Dermis blood vessel endothelial cell (primary cell): ENCODE results near the gene TMEM170B. TPM values are rescaled to one million over a fixed set of nuclear protein-coding genes. Genes with fewer than 3 reads are reported as not detected.
"Not testable (repeated sequence)": the region's sequence is repeated elsewhere in the genome, so short reads cannot be mapped to it uniquely, and the experiment has no call there.

ENCODE experiments used
- DNase-seq: peaks from one replicate; pipeline ENCODE4 v3.0.0; 2010
- total RNA-seq: library from RNA; depleted of rRNA; stranded (reverse); fragments of >200 nt; gene quantifications from 2 replicates; pipeline ENCODE4 v1.2.3, GENCODE V29; 2014

Gene TMEM170B
- total RNA-seq, 1 donor from 2014 or later, result 2.4 TPM

GRCh38 chr6:11532097-11532496 lies 5.5 kb upstream of the TMEM170B start:
- DNase-seq, result no peak

DNA sequence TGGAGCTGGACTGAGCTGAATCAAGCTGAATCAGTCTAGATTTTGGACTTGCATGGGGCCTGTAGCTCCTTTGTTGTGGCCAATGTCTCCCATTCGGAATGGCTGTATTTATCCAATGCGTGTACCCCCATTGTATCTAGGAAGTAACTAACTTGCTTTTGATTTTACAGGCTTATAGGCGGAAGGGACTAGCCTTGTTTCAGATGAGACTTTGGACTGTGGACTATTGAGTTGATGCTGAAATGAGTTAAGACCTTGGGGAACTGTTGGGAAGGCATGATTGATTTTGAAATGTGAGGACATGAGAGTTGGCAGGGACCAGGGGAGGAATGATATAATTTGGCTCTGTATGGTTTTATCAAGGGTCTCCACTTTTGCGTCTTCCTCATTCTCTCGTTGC lies 3.0 kb upstream of the TMEM170B start:
- DNase-seq, result no peak

GRCh38 chr6:11535801-11536230 lies 1.7 kb upstream of the TMEM170B start:
- DNase-seq, result peak; percentile 85

GRCh38 chr6:11536795-11537194 lies 754 bp upstream of the TMEM170B start:
- DNase-seq, result no peak

GRCh38 chr6:11538052-11538818 lies 686 bp downstream of the TMEM170B start:
- DNase-seq, result peak; percentile 30

GRCh38 chr6:11538819-11539468 lies 1.4 kb downstream of the TMEM170B start:
- no peak for DNase-seq

GRCh38 chr6:11542863-11543262 lies 5.3 kb downstream of the TMEM170B start:
- DNase-seq, result no peak

GRCh38 chr6:11543919-11544518 lies 6.5 kb downstream of the TMEM170B start:
- DNase-seq, result no peak

DNA sequence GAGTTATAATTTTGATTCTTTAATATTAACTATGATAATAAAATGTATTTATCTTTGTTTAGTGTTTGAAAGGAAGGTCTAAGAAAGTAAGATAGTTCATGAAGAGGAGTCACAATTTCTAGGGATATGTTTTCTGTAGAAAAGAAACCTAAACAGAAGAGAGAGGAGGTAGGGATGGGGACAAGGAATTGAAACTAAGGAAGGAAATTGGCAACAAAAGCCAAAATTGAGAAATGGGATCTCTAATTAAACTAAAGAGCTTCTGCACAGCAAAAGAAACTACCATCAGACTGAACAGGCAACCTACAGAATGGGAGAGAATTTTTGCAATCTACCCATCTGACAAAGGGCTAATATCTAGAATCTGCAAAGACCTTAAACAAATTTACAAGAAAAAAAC lies 10.3 kb downstream of the TMEM170B start:
- not testable (repeated sequence) for DNase-seq

- not testable (repeated sequence) for DNase-seq
Observed at GRCh38 chr6:11548578-11548977, 11.0 kb downstream of the TMEM170B start.

GRCh38 chr6:11551053-11551452 lies 13.5 kb downstream of the TMEM170B start:
- DNase-seq, result no peak

DNA sequence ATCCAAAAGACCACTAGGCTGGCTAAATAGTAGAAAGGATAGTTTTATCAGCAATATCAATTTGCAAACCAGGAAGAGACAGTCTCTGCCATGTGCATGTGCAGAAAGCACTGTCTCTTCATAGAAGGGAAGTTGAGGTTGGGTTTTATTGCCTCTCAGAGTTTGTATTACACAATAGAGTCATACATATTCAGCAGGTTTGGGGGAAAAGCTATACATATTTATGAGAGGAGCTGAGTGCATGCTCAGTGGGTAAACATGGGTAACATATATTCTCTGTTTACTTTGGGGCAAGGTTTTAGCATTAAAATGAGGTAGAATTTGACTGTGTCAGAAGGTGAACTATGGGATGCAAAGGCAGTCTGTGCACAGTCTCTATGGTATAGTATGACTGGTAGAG lies 14.9 kb downstream of the TMEM170B start:
- no peak for DNase-seq

GRCh38 chr6:11553824-11554223 lies 16.3 kb downstream of the TMEM170B start:
- DNase-seq, result no peak

DNA sequence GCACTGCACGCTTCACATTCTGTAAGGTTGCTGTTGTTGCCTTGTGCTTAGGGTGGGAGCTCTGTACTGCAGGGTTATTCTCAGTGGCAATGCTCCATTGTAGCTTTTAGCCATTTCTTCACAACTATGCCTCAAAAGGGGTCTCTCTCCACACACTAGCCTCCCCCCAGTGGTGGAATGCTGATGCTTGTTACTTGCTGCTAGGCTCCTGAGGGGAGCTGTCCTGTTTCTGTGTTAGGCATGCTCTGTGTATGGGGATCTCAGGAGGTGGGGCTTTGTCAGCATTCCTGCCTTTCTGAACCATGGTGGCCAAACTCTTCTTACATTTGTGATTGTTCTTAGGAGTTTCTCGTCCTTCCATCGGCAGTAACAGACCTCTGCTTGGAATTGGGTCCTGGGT lies 18.8 kb downstream of the TMEM170B start:
- no peak for DNase-seq

DNA sequence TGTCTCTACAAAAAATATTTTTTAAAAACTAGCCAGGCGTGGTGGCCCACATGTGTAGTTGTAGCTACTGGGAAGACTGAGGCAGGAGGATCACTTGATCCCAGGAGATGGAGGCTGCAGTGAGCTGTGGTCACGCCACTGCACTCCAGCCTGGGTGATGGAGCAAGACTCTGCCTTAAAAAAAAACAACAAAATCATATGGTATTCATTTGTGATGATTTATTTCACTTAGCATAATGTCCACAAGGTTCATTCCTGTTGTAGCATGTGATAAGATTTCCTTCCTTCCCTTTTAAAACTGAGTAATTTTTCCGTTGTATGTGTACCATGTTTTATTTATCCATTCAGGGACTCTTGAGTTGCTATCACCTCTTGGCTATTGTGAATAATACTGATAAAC lies 26.2 kb downstream of the TMEM170B start:
- peak; percentile 11 for DNase-seq

- DNase-seq, result no peak
Observed at GRCh38 chr6:11566609-11567008, 29.1 kb downstream of the TMEM170B start.

GRCh38 chr6:11571073-11571472 lies 33.5 kb downstream of the TMEM170B start:
- DNase-seq, result no peak

- peak; percentile 93 for DNase-seq
Observed at GRCh38 chr6:11575408-11576033, 38.0 kb downstream of the TMEM170B start.

DNA sequence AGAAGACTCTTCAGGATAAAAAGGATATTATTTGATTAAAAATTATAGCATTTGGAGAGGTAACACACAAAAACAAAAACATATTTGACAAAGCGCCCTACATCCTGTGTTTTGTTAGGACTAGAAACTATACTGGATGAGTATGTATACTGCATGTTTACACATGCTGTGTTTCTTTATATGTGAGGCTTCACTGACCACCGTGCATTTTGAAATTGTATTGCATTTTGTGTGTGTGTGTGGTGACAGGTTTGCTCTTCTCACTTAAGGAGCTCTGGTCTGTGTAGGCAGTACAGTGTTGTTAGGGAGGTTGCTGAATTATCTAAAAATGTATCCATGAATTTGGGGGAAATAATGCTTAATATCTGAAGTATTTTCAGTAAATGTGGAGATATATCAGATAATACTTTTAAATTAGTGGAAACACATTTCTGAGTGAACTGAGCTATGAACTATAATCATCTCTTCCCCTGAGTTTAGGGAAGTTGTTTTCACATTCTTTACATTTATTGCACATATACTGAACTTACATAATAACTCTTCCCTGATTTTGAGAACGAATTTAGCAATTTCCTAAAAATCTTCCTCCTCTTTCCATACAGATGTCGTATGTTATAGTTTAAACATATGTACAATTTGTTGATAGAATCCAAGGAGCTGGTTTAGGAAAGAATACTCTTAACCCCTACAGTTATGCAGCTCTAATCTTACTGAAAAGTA lies 43.3 kb downstream of the TMEM170B start:
- no peak for DNase-seq

- DNase-seq, result no peak
Observed at GRCh38 chr6:11584244-11584643, 46.7 kb downstream of the TMEM170B start.

- DNase-seq, result peak; percentile 84
Observed at GRCh38 chr6:11585426-11586016, 48.0 kb downstream of the TMEM170B start.

GRCh38 chr6:11586117-11586516 lies 48.6 kb downstream of the TMEM170B start:
- DNase-seq, result no peak
